H7 (cell line): ENCODE data around the gene GLCE. TPM values are rescaled to one million over a fixed set of nuclear protein-coding genes. Genes with fewer than 3 reads are reported as not detected.

Experiments used
- DNase-seq: peaks from one replicate; pipeline ENCODE4 v3.0.0; 2012
- H3K27me3 ChIP-seq: 2 replicates; pipeline ENCODE4 v1.6.0; 2011; ENCODE audit warnings: mild to moderate bottlenecking, low read length; ENCODE audit not compliant: control insufficient read depth, insufficient read depth
- H3K36me3 ChIP-seq: replicated peaks from 2 replicates; pipeline ENCODE4 v1.5.1; 2011; ENCODE audit warnings: low read length; ENCODE audit not compliant: control insufficient read depth, insufficient read depth
- H3K4me3 ChIP-seq: 2 replicates; pipeline ENCODE4 v1.5.1; 2011; ENCODE audit warnings: low read depth, mild to moderate bottlenecking, control low read depth, low read length, moderate library complexity; ENCODE audit not compliant: insufficient read depth
- total RNA-seq: library from RNA; depleted of rRNA; stranded (reverse); fragments of >200 nt; shearing (Covaris generic); gene quantifications from 2 replicates; pipeline ENCODE4 v1.2.3, GENCODE V29; 2014

Gene GLCE
- total RNA-seq, 1 experiment from 2014 or later = 7.0 TPM

GRCh38 chr15:69131362-69132220 lies 28.8 kb upstream of the GLCE start:
- no peak overlapping the region for H3K4me3 ChIP-seq
- no peaks in the 10 kb centered on the region for H3K27me3 ChIP-seq
- H3K36me3 ChIP-seq = no peaks in the 10 kb centered on the region
- no peak for DNase-seq

- H3K4me3 ChIP-seq = no peak overlapping the region
- no peak for DNase-seq
- H3K36me3 ChIP-seq = no peaks in the 10 kb centered on the region
- no peaks in the 10 kb centered on the region for H3K27me3 ChIP-seq
These were observed 28.0 kb upstream of the GLCE start for GRCh38 chr15:69132430-69132829.

- Histone ChIP-seq H3K36me3 (no peaks in the 10 kb centered on the region), H3K27me3 (no peaks in the 10 kb centered on the region), H3K4me3 (no peak overlapping the region)
- no peak for DNase-seq
These were observed 27.2 kb upstream of the GLCE start for GRCh38 chr15:69132977-69133861.

GRCh38 chr15:69133862-69134519 lies 26.4 kb upstream of the GLCE start:
- no peak overlapping the region for H3K4me3 ChIP-seq
- DNase-seq = no peak
- H3K27me3 ChIP-seq = no peaks in the 10 kb centered on the region
- H3K36me3 ChIP-seq = no peaks in the 10 kb centered on the region

GRCh38 chr15:69134791-69135190 lies 25.6 kb upstream of the GLCE start:
- no peaks in the 10 kb centered on the region for H3K27me3 ChIP-seq
- H3K4me3 ChIP-seq = no peak overlapping the region
- no peaks in the 10 kb centered on the region for H3K36me3 ChIP-seq
- DNase-seq = no peak

- H3K4me3 ChIP-seq = no peak overlapping the region
- no peak for DNase-seq
- no peaks in the 10 kb centered on the region for H3K27me3 ChIP-seq
- H3K36me3 ChIP-seq = no peaks in the 10 kb centered on the region
These were observed 24.9 kb upstream of the GLCE start for GRCh38 chr15:69135499-69135898.

GRCh38 chr15:69138963-69139362 lies 21.5 kb upstream of the GLCE start:
- no peaks in the 10 kb centered on the region for H3K27me3 ChIP-seq
- H3K4me3 ChIP-seq = no peak overlapping the region
- peak; percentile 31 for DNase-seq
- no peaks in the 10 kb centered on the region for H3K36me3 ChIP-seq

- Histone ChIP-seq H3K4me3 (no peak overlapping the region), H3K36me3 (no peaks in the 10 kb centered on the region), H3K27me3 (no peaks in the 10 kb centered on the region)
- DNase-seq = no peak
These were observed 20.1 kb upstream of the GLCE start for GRCh38 chr15:69140306-69140705.

GRCh38 chr15:69141286-69141701 lies 19.1 kb upstream of the GLCE start:
- no peak overlapping the region for H3K4me3 ChIP-seq
- no peaks in the 10 kb centered on the region for H3K36me3 ChIP-seq
- H3K27me3 ChIP-seq = no peaks in the 10 kb centered on the region
- no peak for DNase-seq

GRCh38 chr15:69141833-69142232 lies 18.6 kb upstream of the GLCE start:
- H3K4me3 ChIP-seq = no peak overlapping the region
- H3K27me3 ChIP-seq = no peaks in the 10 kb centered on the region
- no peaks in the 10 kb centered on the region for H3K36me3 ChIP-seq
- no peak for DNase-seq

- DNase-seq = no peak
- no peak overlapping the region for H3K4me3 ChIP-seq
- no peaks in the 10 kb centered on the region for H3K36me3 ChIP-seq
- H3K27me3 ChIP-seq = no peaks in the 10 kb centered on the region
These were observed 16.5 kb upstream of the GLCE start for GRCh38 chr15:69143756-69144436.

GRCh38 chr15:69144530-69144929 lies 15.9 kb upstream of the GLCE start:
- H3K27me3 ChIP-seq = no peaks in the 10 kb centered on the region
- no peak for DNase-seq
- H3K36me3 ChIP-seq = no peaks in the 10 kb centered on the region
- H3K4me3 ChIP-seq = no peak overlapping the region

- H3K4me3 ChIP-seq = no peak overlapping the region
- H3K27me3 ChIP-seq = no peaks in the 10 kb centered on the region; the same call in 1 of the 2 replicates
- no peak for DNase-seq
- no peaks in the 10 kb centered on the region for H3K36me3 ChIP-seq
These were observed 15.2 kb upstream of the GLCE start for GRCh38 chr15:69145149-69145693.
